GM12878 (cell line): ENCODE results near the gene THSD4. TPM values are rescaled to one million over a fixed set of nuclear protein-coding genes. Genes with fewer than 3 reads are reported as not detected.

Experiments used
- ATAC-seq: fragments of 200-7000 bp; cut with Tn5 transposase; 3 replicates; pipeline ENCODE4 v1.9.1; 2020; ENCODE audit warnings: mild to moderate bottlenecking, moderate library complexity
- BruUV-seq: library from RNA; stranded (reverse); fragments of 400-500 nt; replicated peaks from 2 replicates; lab custom pipeline; 2021; lab: Mats Ljungman, UMichigan
- CTCF ChIA-PET: fragments of 300-600 bp; sonication (Branson Sonifier 250); formaldehyde crosslinking; extraction: SDS; loops from one replicate; lab custom pipeline; 2021; ENCODE audit warnings: inconsistent platforms; lab: Yijun Ruan, JAX
- POLR2A ChIA-PET: fragments of 350-600 bp; formaldehyde crosslinking; extraction: SDS; loops from one replicate; lab custom pipeline; 2021; ENCODE audit warnings: inconsistent platforms; lab: Charles Lee
- RAD21 ChIA-PET: fragments of 300-600 bp; sonication (Branson Sonifier 250); formaldehyde crosslinking; loops from one replicate; lab custom pipeline; 2023; ENCODE audit warnings: antibody characterized with exemption; ENCODE audit not compliant: unreplicated experiment; lab: Charles Lee
- SMC1A ChIA-PET: fragments of 300-600 bp; sonication (Branson Sonifier 250); formaldehyde crosslinking; loops from one replicate; lab custom pipeline; 2023; ENCODE audit not compliant: unreplicated experiment, uncharacterized antibody; lab: Charles Lee
- DNase-seq: peaks from one replicate; pipeline ENCODE4 v3.0.0-alpha.2; 2011; ENCODE audit warnings: low read depth, low spot score
- FAIRE-seq: peaks from 3 replicates; lab custom pipeline; 2011; peaks lifted over from hg19 to GRCh38; lab: Jason Lieb, UNC
- H2AFZ ChIP-seq: 2 replicates; pipeline ENCODE4 v1.6.0; 2011; ENCODE audit warnings: low read depth, low read length, control low read depth; ENCODE audit not compliant: control insufficient read depth
- H3K27ac ChIP-seq: 2 replicates; pipeline ENCODE4 v1.5.1; 2011; ENCODE audit warnings: control low read depth; ENCODE audit not compliant: control insufficient read depth, insufficient read depth
- H3K27me3 ChIP-seq, 2 experiments: replicated peaks in 1 of 2; 2 replicates each; pipeline versions ENCODE4 v1.6.0 to v1.6.1; 2011; ENCODE audit warnings: low read length in 1 of 2; ENCODE audit not compliant: control insufficient read depth in 2 of 2, insufficient read depth in 2 of 2
- H3K36me3 ChIP-seq, 2 experiments: 2 replicates each; pipeline ENCODE4 v1.5.1; 2011; ENCODE audit warnings: low read length in 1 of 2; ENCODE audit not compliant: control insufficient read depth in 2 of 2, insufficient read depth in 2 of 2
- H3K4me1 ChIP-seq: 2 replicates; pipeline ENCODE4 v1.6.1; 2011; ENCODE audit warnings: mild to moderate bottlenecking, low read length, moderate library complexity, mixed read lengths; ENCODE audit not compliant: control insufficient read depth, insufficient read depth
- H3K4me2 ChIP-seq: 2 replicates; pipeline ENCODE4 v1.6.0; 2011; ENCODE audit warnings: control low read depth; ENCODE audit not compliant: control insufficient read depth, insufficient read depth
- H3K4me3 ChIP-seq: fragments of 200-600 bp; sonication (generic); 2 replicates; pipeline ENCODE4 v1.5.1; 2016
- H3K79me2 ChIP-seq: 2 replicates; pipeline ENCODE4 v1.6.0; 2011; ENCODE audit warnings: low read length; ENCODE audit not compliant: control insufficient read depth, insufficient read depth
- H3K9ac ChIP-seq: 2 replicates; pipeline ENCODE4 v1.8.0; 2011; ENCODE audit warnings: low read length, control low read depth, mixed read lengths; ENCODE audit not compliant: control insufficient read depth, insufficient read depth
- H3K9me3 ChIP-seq: replicated peaks from 3 replicates; pipeline ENCODE4 v1.5.1; 2011; ENCODE audit warnings: mild to moderate bottlenecking, low read length; ENCODE audit not compliant: control insufficient read depth, insufficient read depth
- H4K20me1 ChIP-seq: 2 replicates; pipeline ENCODE4 v1.6.0; 2011; ENCODE audit not compliant: control insufficient read depth, insufficient read depth
- BCL3 ChIP-seq: IDR thresholded peaks from 2 replicates; pipeline ENCODE4 v1.6.1; 2011; ENCODE audit warnings: borderline replicate concordance, low read depth, mild to moderate bottlenecking, moderate library complexity, low read length; ENCODE audit not compliant: insufficient read depth, poor library complexity, severe bottlenecking
- BCLAF1 ChIP-seq: fragments of 450-650 bp; IDR thresholded peaks from 2 replicates; pipeline ENCODE4 v1.6.1; 2017; ENCODE audit warnings: antibody characterized with exemption, mild to moderate bottlenecking, moderate library complexity
- CREM ChIP-seq: IDR thresholded peaks from 2 replicates; pipeline ENCODE4 v1.6.1; 2014; ENCODE audit warnings: antibody characterized with exemption, low read depth
- E2F4 ChIP-seq: IDR thresholded peaks from 2 replicates; pipeline ENCODE4 v1.6.1; 2012; ENCODE audit warnings: low read depth, low read length, improper control_type of control experiment
- E4F1 ChIP-seq: fragments of 450-650 bp; IDR thresholded peaks from 2 replicates; pipeline ENCODE4 v1.6.1; 2018; ENCODE audit warnings: borderline replicate concordance, mild to moderate bottlenecking; ENCODE audit not compliant: partially characterized antibody
- EGR1 ChIP-seq, 2 experiments: IDR thresholded peaks; 1 replicate in 1 of 2; 2 replicates in 1 of 2; pipeline ENCODE4 v1.6.1; 2011 to 2012; ENCODE audit warnings: low read depth in 2 of 2, low read length in 2 of 2, borderline replicate concordance in 1 of 2, mild to moderate bottlenecking in 1 of 2, moderate library complexity in 1 of 2
- NFXL1 ChIP-seq: fragments of 450-650 bp; IDR thresholded peaks from 2 replicates; pipeline ENCODE4 v1.6.1; 2017; ENCODE audit warnings: antibody characterized with exemption, mild to moderate bottlenecking, borderline replicate concordance
- NFYA ChIP-seq: IDR thresholded peaks from 2 replicates; pipeline ENCODE4 v1.6.1; 2011; ENCODE audit warnings: low read depth, mild to moderate bottlenecking, low read length, improper control_type of control experiment, borderline replicate concordance
- NR2F1 ChIP-seq: fragments of 450-650 bp; conservative IDR thresholded peaks from 2 replicates; pipeline ENCODE4 v1.6.1; 2017; ENCODE audit warnings: mild to moderate bottlenecking
- SRF ChIP-seq, 2 experiments: IDR thresholded peaks; 2 replicates each; pipeline ENCODE4 v1.6.1; 2011; ENCODE audit warnings: low read depth in 2 of 2, low read length in 2 of 2, mild to moderate bottlenecking in 1 of 2, moderate library complexity in 1 of 2
- TARDBP ChIP-seq: IDR thresholded peaks from 2 replicates; pipeline ENCODE4 v1.6.1; 2016; ENCODE audit warnings: borderline replicate concordance
- ZNF592 ChIP-seq: fragments of 450-650 bp; IDR thresholded peaks from 2 replicates; pipeline ENCODE4 v1.6.1; 2017; ENCODE audit warnings: mild to moderate bottlenecking, moderate library complexity
- WGBS: methylation state at CpG from one replicate; pipeline ENCODE4 v1.1.6; 2016; ENCODE audit warnings: low lambda C conversion rate; ENCODE audit not compliant: insufficient replicate concordance, insufficient coverage; ENCODE audit errors: missing lambda C conversion rate; 5-methylcytosine and 5-hydroxymethylcytosine counted together
- in situ Hi-C: fragments of 300-500 bp; cut with MboI; formaldehyde crosslinking; loops from 9 replicates; pipeline ENCODE4 v1.14.3; 2018; ENCODE audit warnings: mixed read lengths
- intact Hi-C: fragments of 100-400 bp; cut with micrococcal nuclease; formaldehyde crosslinking; loops from one replicate; pipeline ENCODE4 v1.14.2; 2022; ENCODE audit not compliant: unreplicated experiment
- polyA plus RNA-seq, 11 experiments: library from polyadenylated mRNA; depleted of rRNA in 4 of 11; unstranded in 6 of 11; stranded (reverse) in 5 of 11; fragments of >200 nt; fragmentation: Nextera tagmentation in 4 of 11; fragmentation: Illumina TruSeq in 1 of 11; extraction: Ambion mirVana in 4 of 11; extraction: Trizol in 1 of 11; gene quantifications; 1 replicate in 1 of 11; 2 replicates in 10 of 11; pipeline versions ENCODE4 v1.2.1 to v1.2.3, GENCODE V29; 2011 to 2016; ENCODE audit warnings: inconsistent platforms in 2 of 11, missing spikeins in 2 of 11, low read depth in 1 of 11
- total RNA-seq, 4 experiments: library from RNA; depleted of rRNA in 3 of 4; stranded (reverse); fragments of >200 nt in 3 of 4; fragmentation: Illumina TruSeq in 1 of 4; extraction: Trizol in 1 of 4; gene quantifications; 2 replicates each; pipeline versions ENCODE4 v1.2.1 to v1.2.3, GENCODE V29; 2013 to 2021

THSD4 gene
- total and polyA plus RNA-seq, 10 of the 15 experiments (the other 5 are each of a cell fraction or from before 2014, with no cell fraction given): 0.04 to 0.13 (median 0.05) TPM; not detected in 7

GRCh38 chr15:71195242-71195641 lies 80.0 kb downstream of the THSD4 start:
- Histone ChIP-seq H3K4me1 (no peaks in the 10 kb centered on the region), H3K79me2 (no peaks in the 10 kb centered on the region), H3K27ac (no peak overlapping the region), H3K4me3 (no peak overlapping the region), H3K4me2 (no peak overlapping the region), H3K27me3 (no peaks in the 10 kb centered on the region), H3K36me3 (no peaks in the 10 kb centered on the region), H2AFZ (no peak overlapping the region), H4K20me1 (no peaks in the 10 kb centered on the region), H3K9me3 (no peaks in the 10 kb centered on the region), H3K9ac (no peak overlapping the region)
- BruUV-seq: no TSS peak
- intact Hi-C loops (no loop called here), in situ Hi-C loops (no loop called here)
- ATAC-seq (no peak), DNase-seq (no peak), FAIRE-seq (no peak)
- ChIA-PET CTCF (no interaction called here), POLR2A (no interaction called here), SMC1A (no interaction called here), RAD21 (no interaction called here)
- WGBS: 0% methylated on average over 1 of the region's 1 CpG
- no peak for TF ChIP-seq BCL3
- no peak for TF ChIP-seq E2F4
- no peak for TF ChIP-seq NR2F1
- no peak for TF ChIP-seq NFYA
- TF ChIP-seq BCLAF1: no peak
- no peak for TF ChIP-seq TARDBP
- TF ChIP-seq E4F1: no peak
- TF ChIP-seq ZNF592: no peak
- no peak for TF ChIP-seq SRF (IDR thresholded peaks at IDR 0.05; ENCODE audit: low read depth in 2 of 2, low read length in 2 of 2)
- no peak for TF ChIP-seq NFXL1
- TF ChIP-seq EGR1 (IDR thresholded peaks at IDR 0.05; ENCODE audit: borderline replicate concordance in 1 of 2, low read depth in 2 of 2, low read length in 2 of 2): no peak
- TF ChIP-seq CREM: no peak
